Neural crest cell (in vitro differentiated cells): ENCODE data around the gene PSD. TPM values are rescaled to one million over a fixed set of nuclear protein-coding genes. Genes with fewer than 3 reads are reported as not detected.

Experiments
- DNase-seq: peaks from one replicate; pipeline ENCODE4 v3.0.0; 2021; ENCODE audit warnings: low read depth, mixed read lengths, low spot score
- H3K27ac Mint-ChIP-seq: one replicate; pipeline ENCODE4 v1.8.0; 2021; ENCODE audit warnings: mild to moderate bottlenecking, mixed read lengths; ENCODE audit not compliant: unreplicated experiment
- H3K27me3 Mint-ChIP-seq: 2 replicates; pipeline ENCODE4 v1.8.0; 2021; ENCODE audit warnings: low read depth, mild to moderate bottlenecking, mixed read lengths
- H3K36me3 Mint-ChIP-seq: 2 replicates; pipeline ENCODE4 v1.8.0; 2021; ENCODE audit warnings: low read depth, mild to moderate bottlenecking, mixed read lengths
- H3K4me1 Mint-ChIP-seq: 2 replicates; pipeline ENCODE4 v1.8.0; 2021; ENCODE audit warnings: mixed read lengths
- H3K4me3 Mint-ChIP-seq: one replicate; pipeline ENCODE4 v1.8.0; 2021; ENCODE audit warnings: mild to moderate bottlenecking, mixed read lengths
- H3K9me3 Mint-ChIP-seq: 2 replicates; pipeline ENCODE4 v1.8.0; 2021; ENCODE audit warnings: mixed read lengths
- CTCF ChIP-seq: fragments of 200-600 bp; sonication (generic); conservative IDR thresholded peaks from 2 replicates; pipeline ENCODE4 v1.5.0; 2021; ENCODE audit warnings: antibody characterized with exemption, mild to moderate bottlenecking
- microRNA-seq: library from miRNA; unstranded; fragments of <30 nt; microRNA quantifications from one replicate; pipeline ENCODE4, GENCODE V29; 2020
- total RNA-seq: library from RNA; stranded (reverse); gene quantifications from 2 replicates; pipeline ENCODE4 v1.2.1, GENCODE V29; 2021

The PSD gene
- total RNA-seq, 1 donor from 2014 or later = 37.4 TPM

- Mint-ChIP-seq H3K4me3 (no peak overlapping the region), H3K27me3 (no peaks in the 10 kb centered on the region), H3K36me3 (peaks cover 5% of the 10 kb centered on the region), H3K4me1 (no peaks in the 10 kb centered on the region), H3K9me3 (no peaks in the 10 kb centered on the region), H3K27ac (no peak overlapping the region)
- no peak for DNase-seq
- TF ChIP-seq CTCF = no peak
Measured at GRCh38 chr10:102354451-102354850, 64.1 kb downstream of the PSD start.

Small RNAs within 50 kb of the gene (microRNA-seq; reads per million reads assigned to microRNA genes)
- 1,174 reads per million, percentile 83 among the genes with 10 or more reads in this experiment for gene MIR146B

Other genes starting within 250 kb of the PSD start
- 0.23 and 0.30 TPM in 2 replicates for gene ELOVL3, start 192.5 kb downstream of the PSD start, total RNA-seq
- gene PITX3, start 177.3 kb downstream of the PSD start, total RNA-seq = not detected in 2 replicates
- 43.2 and 44.7 TPM in 2 replicates for gene GBF1, start 173.3 kb downstream of the PSD start, total RNA-seq
- gene NFKB2, start 23.1 kb downstream of the PSD start, total RNA-seq = 22.9 and 26.1 TPM in 2 replicates
- 24.8 and 25.6 TPM in 2 replicates for gene FBXL15, start 2.1 kb upstream of the PSD start, total RNA-seq
- gene CUEDC2, start 13.8 kb upstream of the PSD start, total RNA-seq = 118 and 121 TPM in 2 replicates
- 0.21 and 0.27 TPM in 2 replicates for gene C10orf95, start 32.8 kb upstream of the PSD start, total RNA-seq
- gene ACTR1A, start 83.9 kb upstream of the PSD start, total RNA-seq = 139 and 144 TPM in 2 replicates
- gene SUFU, start 85.2 kb upstream of the PSD start, total RNA-seq = 27.1 and 30.9 TPM in 2 replicates
- 76.9 and 82.8 TPM in 2 replicates for gene TRIM8, start 225.7 kb upstream of the PSD start, total RNA-seq